ENCODE measurements around the gene PRSS1.

DNA sequence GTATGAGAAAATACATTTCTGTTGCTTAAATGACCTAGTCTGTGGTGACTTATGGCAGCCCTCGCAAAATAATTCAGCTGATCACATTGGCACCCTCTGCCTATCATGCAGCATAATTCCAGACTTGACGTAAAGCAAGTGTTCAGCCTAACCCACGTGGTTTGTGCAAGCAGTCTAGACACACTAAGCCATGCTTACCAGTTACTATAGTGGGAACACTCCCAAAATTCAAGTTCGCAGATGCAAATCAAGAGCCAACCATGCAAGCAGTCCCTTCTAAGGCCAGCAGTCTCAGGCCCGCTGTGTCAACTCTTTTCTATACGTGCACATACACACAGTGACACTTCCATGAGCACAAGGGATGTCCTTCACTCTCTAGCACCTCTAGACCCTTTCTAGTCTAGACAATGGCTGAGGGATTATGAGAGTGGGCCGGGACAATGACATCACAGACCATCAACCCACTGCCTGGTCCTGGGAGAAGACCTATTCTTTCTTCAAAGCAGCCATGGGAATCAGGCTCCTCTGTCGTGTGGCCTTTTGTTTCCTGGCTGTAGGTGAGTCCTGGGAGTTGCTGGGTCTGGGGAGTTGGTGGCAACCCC lies 29.0 kb upstream of the PRSS1 start:
- TF ChIP-seq, protein P1, sequence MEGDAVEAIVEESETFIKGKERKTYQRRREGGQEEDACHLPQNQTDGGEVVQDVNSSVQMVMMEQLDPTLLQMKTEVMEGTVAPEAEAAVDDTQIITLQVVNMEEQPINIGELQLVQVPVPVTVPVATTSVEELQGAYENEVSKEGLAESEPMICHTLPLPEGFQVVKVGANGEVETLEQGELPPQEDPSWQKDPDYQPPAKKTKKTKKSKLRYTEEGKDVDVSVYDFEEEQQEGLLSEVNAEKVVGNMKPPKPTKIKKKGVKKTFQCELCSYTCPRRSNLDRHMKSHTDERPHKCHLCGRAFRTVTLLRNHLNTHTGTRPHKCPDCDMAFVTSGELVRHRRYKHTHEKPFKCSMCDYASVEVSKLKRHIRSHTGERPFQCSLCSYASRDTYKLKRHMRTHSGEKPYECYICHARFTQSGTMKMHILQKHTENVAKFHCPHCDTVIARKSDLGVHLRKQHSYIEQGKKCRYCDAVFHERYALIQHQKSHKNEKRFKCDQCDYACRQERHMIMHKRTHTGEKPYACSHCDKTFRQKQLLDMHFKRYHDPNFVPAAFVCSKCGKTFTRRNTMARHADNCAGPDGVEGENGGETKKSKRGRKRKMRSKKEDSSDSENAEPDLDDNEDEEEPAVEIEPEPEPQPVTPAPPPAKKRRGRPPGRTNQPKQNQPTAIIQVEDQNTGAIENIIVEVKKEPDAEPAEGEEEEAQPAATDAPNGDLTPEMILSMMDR (IDR thresholded peaks at IDR 0.05; ENCODE audit: borderline replicate concordance, extremely low read depth, low read length, poor library complexity, severe bottlenecking) = no peak
- no peak for TF ChIP-seq EZH2 (IDR thresholded peaks at IDR 0.05; ENCODE audit: borderline replicate concordance, low read depth, low read length, severe bottlenecking)
